ENCODE measurements around the gene KCNA3.
A peak's percentile ranks its signal among the peaks of the same experiment; 100 is the strongest.

The KCNA3 gene

DNA sequence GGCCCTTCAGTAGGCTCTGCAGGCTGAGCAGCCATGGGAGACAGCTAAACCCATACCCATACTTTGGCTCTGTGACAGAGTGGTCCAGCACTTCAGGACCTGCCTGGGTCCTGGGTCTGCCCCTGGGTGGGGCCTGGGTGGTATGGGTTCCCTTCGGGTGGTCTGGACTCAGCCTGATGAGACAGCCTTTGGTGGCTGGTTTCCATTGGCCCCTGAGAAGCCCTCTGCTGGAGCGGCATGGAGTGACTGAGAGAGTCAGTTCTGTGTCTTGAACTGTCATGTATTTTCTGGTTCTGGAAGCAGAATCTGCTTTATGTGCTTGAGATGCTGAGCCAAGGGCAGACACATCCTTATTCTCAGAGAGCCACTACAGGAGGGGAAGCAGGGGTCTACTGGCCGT lies 37.3 kb downstream of the KCNA3 start:
- DNase-seq = no peak

DNA sequence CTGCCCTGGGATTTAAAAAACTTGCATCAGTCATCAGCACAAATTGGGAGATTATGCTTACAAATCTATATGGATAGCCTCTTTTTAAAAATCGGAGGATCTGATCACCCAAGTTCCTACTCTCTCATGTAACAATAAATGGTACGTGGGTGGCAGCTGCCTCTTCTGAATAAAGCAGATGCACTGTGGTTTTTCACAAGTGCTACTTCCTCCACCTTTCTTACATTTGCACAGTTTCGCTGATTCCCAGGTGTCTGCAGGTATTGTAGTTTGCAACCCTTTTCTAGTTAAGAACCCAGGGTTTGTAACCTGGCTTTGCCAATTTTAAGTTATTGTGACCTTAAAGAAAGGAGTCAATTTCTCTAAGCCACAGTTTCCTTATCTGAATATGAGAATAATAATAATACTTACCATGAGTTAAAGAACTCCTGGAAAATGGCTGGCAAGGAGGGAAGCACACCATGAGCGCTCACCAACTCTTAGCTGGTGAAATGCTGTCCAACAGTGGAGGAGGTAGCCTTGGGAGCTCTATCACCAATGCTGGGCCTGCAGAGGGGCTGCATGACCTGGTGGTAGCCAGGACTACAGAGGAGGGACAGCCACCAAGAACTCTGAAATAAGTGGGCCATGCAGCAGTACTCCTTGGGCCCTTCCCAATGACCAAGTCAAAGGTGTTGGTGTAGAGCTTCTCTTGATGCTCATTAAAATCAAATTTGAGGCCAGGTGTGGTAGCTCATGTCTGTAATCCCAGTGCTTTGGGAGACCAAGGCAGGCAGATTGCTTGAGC lies 38.4 kb downstream of the KCNA3 start:
- peak; percentile 55 for DNase-seq

DNA sequence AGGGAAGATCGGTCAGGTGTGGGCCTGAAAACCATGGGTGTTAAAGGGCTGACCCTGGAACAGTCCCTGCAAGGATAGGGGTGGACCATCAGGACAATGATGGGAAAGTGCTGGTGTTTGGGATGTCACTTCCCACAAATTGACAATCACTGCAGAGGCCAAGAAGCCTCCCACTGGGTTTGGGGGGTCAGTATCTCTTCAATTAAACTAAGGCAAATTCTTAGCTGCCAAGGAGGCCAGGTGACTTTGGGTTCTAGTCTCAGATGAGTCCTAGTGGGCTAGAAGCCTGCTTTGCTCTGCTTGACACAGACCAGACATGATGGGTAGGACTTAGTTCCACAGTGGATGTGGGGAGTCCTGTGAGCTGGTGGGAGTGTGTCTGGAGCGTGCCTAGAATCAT lies 39.3 kb downstream of the KCNA3 start:
- DNase-seq = no peak

DNA sequence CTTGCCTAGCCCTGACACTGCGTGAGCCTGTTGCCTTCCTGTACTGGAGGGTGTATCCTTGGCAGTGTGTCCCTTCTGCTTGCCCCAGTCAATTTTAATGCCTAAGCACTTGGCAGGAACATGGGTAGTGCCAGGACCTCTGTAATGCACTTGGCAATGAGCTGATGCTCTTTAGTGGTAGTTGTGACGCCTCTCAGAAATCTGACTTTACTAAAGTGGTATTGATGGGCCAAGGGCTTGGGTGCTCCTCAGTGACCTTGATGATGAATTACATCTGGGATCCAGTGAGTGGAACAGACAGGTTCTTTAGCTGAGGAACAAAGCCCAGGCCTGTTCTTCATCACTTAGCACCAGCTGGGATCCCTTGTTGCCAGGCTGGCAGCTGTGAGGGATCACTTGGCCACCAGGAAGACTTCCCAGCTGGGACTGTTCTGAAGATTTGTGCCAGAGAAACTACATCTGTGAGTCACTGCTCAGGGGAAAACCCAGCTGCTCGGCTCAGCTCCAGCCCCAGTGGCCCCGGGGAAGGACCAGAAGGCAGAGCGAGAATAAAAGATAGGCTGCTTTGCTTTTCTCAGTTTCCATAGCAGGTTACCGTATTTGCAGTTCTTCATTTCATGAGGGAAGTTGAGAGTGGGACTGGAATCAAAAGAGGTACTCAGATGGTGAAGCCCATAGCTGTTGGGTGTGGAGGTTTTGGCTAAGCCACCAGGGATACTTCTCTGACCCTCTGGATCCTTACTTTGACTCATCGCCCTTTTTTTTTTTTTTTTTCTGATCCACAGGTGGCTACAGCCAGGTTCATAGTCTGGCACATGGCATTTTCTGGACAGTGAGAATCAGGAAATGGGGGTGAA lies 40.1 kb downstream of the KCNA3 start:
- peak; percentile 78 for DNase-seq

DNA sequence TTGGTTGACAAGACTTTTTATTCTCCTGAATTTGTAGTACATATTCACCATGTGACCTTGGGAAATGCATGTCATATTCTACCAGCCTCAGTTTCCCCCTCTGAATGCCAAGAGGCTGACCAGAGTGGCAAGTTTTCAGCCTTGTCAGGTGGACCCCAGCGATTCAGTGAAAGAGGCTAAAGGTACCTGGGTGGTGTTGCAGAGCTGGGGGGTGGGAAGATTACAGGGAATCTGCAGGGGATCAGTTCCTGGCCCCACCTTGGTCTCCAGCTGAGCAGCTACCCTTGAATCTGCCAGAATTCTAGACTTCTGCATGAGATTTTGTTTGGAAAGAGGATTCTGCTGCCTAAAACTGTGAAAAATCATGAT lies 40.7 kb downstream of the KCNA3 start:
- DNase-seq = no peak

GRCh38 chr1:110633646-110634030 lies 41.1 kb downstream of the KCNA3 start:
- DNase-seq = no peak

DNA sequence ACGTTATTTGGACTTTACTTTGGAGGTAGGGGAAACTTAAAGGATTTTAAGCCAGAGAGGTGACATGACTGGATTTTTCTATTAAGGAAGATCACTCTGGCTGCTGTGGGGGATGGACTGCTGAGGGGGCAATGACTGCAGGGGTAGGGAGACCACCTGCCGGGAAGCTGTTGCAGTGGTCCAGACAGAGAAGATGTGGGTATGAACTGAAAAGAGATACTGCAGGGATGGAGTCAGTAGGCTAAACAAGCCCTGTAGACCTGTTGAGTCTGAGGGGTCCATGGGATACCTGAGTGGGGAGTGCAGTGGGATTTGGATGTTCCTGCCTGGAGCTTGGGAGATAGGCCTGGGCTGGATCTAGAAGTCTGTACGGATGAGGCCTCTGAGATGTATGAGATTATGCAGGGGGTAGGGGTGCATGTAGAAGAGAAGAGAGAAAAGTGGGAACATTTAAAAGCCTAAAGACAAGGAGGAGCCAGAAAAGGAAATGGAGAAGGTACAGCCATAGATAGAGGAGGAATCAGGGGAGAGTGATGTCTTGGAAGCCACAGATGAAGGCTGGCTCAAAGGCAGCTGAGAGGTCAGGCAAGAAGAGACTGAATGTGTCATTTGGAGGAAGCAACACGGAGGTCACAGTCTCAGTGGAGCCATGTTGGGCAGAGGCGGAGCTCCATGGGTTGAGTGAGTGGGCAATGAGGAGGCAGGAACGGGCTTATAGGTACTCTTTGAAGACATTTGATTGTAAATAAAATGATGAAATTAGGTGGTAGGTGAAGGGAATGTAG lies 42.7 kb downstream of the KCNA3 start:
- DNase-seq = no peak

DNA sequence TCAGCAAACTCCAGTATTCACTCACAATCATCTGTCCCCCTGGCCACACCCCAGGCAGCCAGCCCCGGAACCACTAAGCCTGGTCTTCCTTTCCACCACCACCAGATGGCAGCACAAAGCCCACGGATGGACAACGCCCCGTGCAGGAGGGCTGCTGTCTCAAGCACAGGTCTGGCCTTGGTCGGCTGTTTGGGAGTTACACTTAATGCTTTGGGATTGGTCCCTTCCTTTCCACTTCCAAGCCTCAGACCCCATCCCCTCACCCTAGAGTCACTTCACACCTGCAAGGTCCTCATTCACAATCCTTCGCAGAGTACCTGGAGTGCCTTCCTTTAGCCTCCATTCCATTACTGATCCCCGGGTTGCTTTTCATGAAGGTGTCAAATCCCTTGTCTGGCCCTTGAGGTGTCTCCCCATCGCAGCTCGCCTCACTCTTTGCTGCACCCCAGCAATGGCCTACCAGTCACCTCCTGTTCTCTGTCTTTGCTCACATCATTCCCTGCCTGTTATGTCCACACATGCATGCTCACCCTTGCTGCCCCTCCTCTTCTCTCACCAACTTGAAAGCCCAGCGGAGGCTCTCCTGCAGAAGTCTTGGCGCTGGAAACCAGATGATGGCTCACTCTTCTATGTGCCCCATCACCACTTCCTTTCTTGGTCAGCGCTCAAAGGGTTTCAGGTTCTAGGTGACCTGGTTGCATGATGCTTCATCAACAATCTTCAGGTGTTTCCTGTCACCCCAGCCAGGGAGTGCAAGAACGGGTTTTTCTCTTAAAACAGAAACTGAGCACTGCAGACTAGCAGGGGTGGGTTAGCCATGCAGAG lies 43.7 kb downstream of the KCNA3 start:
- peak; percentile 89 for DNase-seq

GRCh38 chr1:110628323-110629105 lies 46.2 kb downstream of the KCNA3 start:
- DNase-seq = no peak

- DNase-seq = no peak
These were observed 47.0 kb downstream of the KCNA3 start for GRCh38 chr1:110627764-110628163.

- DNase-seq = no peak
These were observed 47.9 kb downstream of the KCNA3 start for GRCh38 chr1:110626889-110627288.

Measured in CD4-positive, alpha-beta T cell treated with Interleukin-12 subunit alpha and Interleukin-12 subunit beta, for 1 hour (primary cell).